DOHH2 (cell line): ENCODE data around the gene PRKCE.

Source experiments
- H3F3A ChIP-seq: fragments of 200-600 bp; sonication (generic), shearing (Covaris generic); 2 replicates; pipeline ENCODE4 v1.6.0; 2016; ENCODE audit warnings: antibody characterized with exemption, mild to moderate bottlenecking; ENCODE audit not compliant: control insufficient read depth, insufficient read depth
- H3K27ac ChIP-seq: fragments of 200-600 bp; sonication (generic); 2 replicates; pipeline ENCODE4 v1.5.1; 2014; ENCODE audit warnings: low read depth, mild to moderate bottlenecking, low read length, moderate library complexity
- H3K27me3 ChIP-seq: fragments of 200-600 bp; sonication (generic); 2 replicates; pipeline ENCODE4 v1.6.1; 2014; ENCODE audit warnings: mild to moderate bottlenecking, low read length, mixed read lengths; ENCODE audit not compliant: control insufficient read depth
- H3K36me3 ChIP-seq: fragments of 200-600 bp; sonication (generic); 2 replicates; pipeline ENCODE4 v1.6.1; 2014; ENCODE audit warnings: mild to moderate bottlenecking, low read length, moderate library complexity, mixed read lengths; ENCODE audit not compliant: control insufficient read depth
- H3K4me1 ChIP-seq: fragments of 200-600 bp; sonication (generic); 2 replicates; pipeline ENCODE4 v1.6.1; 2014; ENCODE audit warnings: mild to moderate bottlenecking, low read length, mixed read lengths; ENCODE audit not compliant: control insufficient read depth
- H3K4me2 ChIP-seq: fragments of 200-600 bp; sonication (generic); 2 replicates; pipeline ENCODE4 v1.6.0; 2014; ENCODE audit warnings: mild to moderate bottlenecking, low read length, moderate library complexity
- H3K4me3 ChIP-seq: fragments of 200-600 bp; sonication (generic); 2 replicates; pipeline ENCODE4 v1.5.1; 2014; ENCODE audit warnings: mild to moderate bottlenecking, low read length, mixed read lengths
- H3K79me2 ChIP-seq: fragments of 200-600 bp; sonication (generic); 2 replicates; pipeline ENCODE4 v1.6.1; 2014; ENCODE audit warnings: mild to moderate bottlenecking, low read length, mixed read lengths; ENCODE audit not compliant: control insufficient read depth
- H3K9me2 ChIP-seq: fragments of 200-600 bp; sonication (generic); replicated peaks from 2 replicates; pipeline ENCODE4 v1.6.1; 2014; ENCODE audit warnings: mild to moderate bottlenecking, low read length, mixed read lengths; ENCODE audit not compliant: control insufficient read depth
- H3K9me3 ChIP-seq: fragments of 200-600 bp; sonication (generic); 2 replicates; pipeline ENCODE4 v1.6.1; 2014; ENCODE audit warnings: antibody characterized with exemption, low read length, mixed read lengths; ENCODE audit not compliant: control insufficient read depth, insufficient read depth
- H4K20me1 ChIP-seq: fragments of 200-600 bp; sonication (generic); 2 replicates; pipeline ENCODE4 v1.6.0; 2014; ENCODE audit warnings: low read depth, mild to moderate bottlenecking, antibody characterized with exemption, low read length, moderate library complexity; ENCODE audit not compliant: control insufficient read depth, insufficient read depth
- CTCF ChIP-seq: fragments of 200-600 bp; sonication (generic); IDR thresholded peaks from one replicate; pipeline ENCODE4 v1.5.1; 2014; ENCODE audit warnings: antibody characterized with exemption, mild to moderate bottlenecking, low read depth, low read length; ENCODE audit not compliant: poor library complexity, severe bottlenecking
- EZH2phosphoT487 ChIP-seq: fragments of 200-600 bp; sonication (generic); IDR thresholded peaks from 2 replicates; pipeline ENCODE4 v1.6.1; 2017; ENCODE audit warnings: borderline replicate concordance, mild to moderate bottlenecking, antibody characterized with exemption, low read length, moderate library complexity, mixed read lengths

Gene PRKCE

GRCh38 chr2:45812011-45812500 is 160.6 kb downstream of the PRKCE start:
- Histone ChIP-seq H3K36me3 (no peaks in the 10 kb centered on the region), H3K4me2 (no peak overlapping the region), H4K20me1 (no peaks in the 10 kb centered on the region), H3K4me3 (no peak overlapping the region), H3K9me2 (no peaks in the 10 kb centered on the region), H3K4me1 (no peaks in the 10 kb centered on the region), H3K9me3 (no peaks in the 10 kb centered on the region), H3K27me3 (no peaks in the 10 kb centered on the region), H3F3A (no peaks in the 10 kb centered on the region), H3K27ac (no peak overlapping the region), H3K79me2 (no peaks in the 10 kb centered on the region)
- TF ChIP-seq CTCF (no peak), EZH2phosphoT487 (no peak)

GRCh38 chr2:45813003-45813941 is 161.8 kb downstream of the PRKCE start:
- H3K9me3 ChIP-seq = no peaks in the 10 kb centered on the region
- no peaks in the 10 kb centered on the region for H3K36me3 ChIP-seq
- H3K4me3 ChIP-seq = no peak overlapping the region
- no peaks in the 10 kb centered on the region for H4K20me1 ChIP-seq
- H3K4me2 ChIP-seq = no peak overlapping the region
- no peaks in the 10 kb centered on the region for H3F3A ChIP-seq
- H3K9me2 ChIP-seq = no peaks in the 10 kb centered on the region
- H3K4me1 ChIP-seq = no peaks in the 10 kb centered on the region
- no peaks in the 10 kb centered on the region for H3K27me3 ChIP-seq
- TF ChIP-seq CTCF = no peak
- no peak for TF ChIP-seq EZH2phosphoT487
- no peaks in the 10 kb centered on the region for H3K79me2 ChIP-seq
- H3K27ac ChIP-seq = no peak overlapping the region

GRCh38 chr2:45814488-45814887 is 163.0 kb downstream of the PRKCE start:
- Histone ChIP-seq H3K9me2 (no peaks in the 10 kb centered on the region), H3K79me2 (no peaks in the 10 kb centered on the region), H3K27me3 (no peaks in the 10 kb centered on the region), H3F3A (no peaks in the 10 kb centered on the region), H3K4me2 (no peak overlapping the region), H3K4me3 (no peak overlapping the region), H3K4me1 (no peaks in the 10 kb centered on the region), H3K27ac (no peak overlapping the region), H3K9me3 (no peaks in the 10 kb centered on the region), H4K20me1 (no peaks in the 10 kb centered on the region), H3K36me3 (no peaks in the 10 kb centered on the region)
- TF ChIP-seq EZH2phosphoT487 (no peak), CTCF (no peak)
